Brain pericyte (primary cell): Measurements from ENCODE around the gene SEMA6B.

Experiments used
- DNase-seq: peaks from one replicate; pipeline ENCODE4 v3.0.0-alpha.2; 2012; ENCODE audit warnings: low read depth, low spot score

Gene SEMA6B

GRCh38 chr19:4587527-4587926, 28.0 kb upstream of the SEMA6B start:
- DNase-seq = no peak

- no peak for DNase-seq
Measured at GRCh38 chr19:4586691-4587090, 27.2 kb upstream of the SEMA6B start.

GRCh38 chr19:4586245-4586644, 26.8 kb upstream of the SEMA6B start:
- no peak for DNase-seq

- no peak for DNase-seq
Measured at GRCh38 chr19:4585556-4585955, 26.1 kb upstream of the SEMA6B start.

- no peak for DNase-seq
Measured at GRCh38 chr19:4584670-4585460, 25.4 kb upstream of the SEMA6B start.

- DNase-seq = no peak
Measured at GRCh38 chr19:4583961-4584669, 24.6 kb upstream of the SEMA6B start.

- DNase-seq = no peak
Measured at GRCh38 chr19:4582980-4583842, 23.7 kb upstream of the SEMA6B start.

- no peak for DNase-seq
Measured at GRCh38 chr19:4581666-4582553, 22.4 kb upstream of the SEMA6B start.

- DNase-seq = no peak
Measured at GRCh38 chr19:4580961-4581665, 21.6 kb upstream of the SEMA6B start.

GRCh38 chr19:4580021-4580901, 20.8 kb upstream of the SEMA6B start:
- no peak for DNase-seq

- no peak for DNase-seq
Measured at GRCh38 chr19:4579389-4579788, 19.9 kb upstream of the SEMA6B start.

- DNase-seq = no peak
Measured at GRCh38 chr19:4578552-4579248, 19.2 kb upstream of the SEMA6B start.

- no peak for DNase-seq
Measured at GRCh38 chr19:4577020-4577782, 17.7 kb upstream of the SEMA6B start.

- no peak for DNase-seq
Measured at GRCh38 chr19:4576016-4576933, 16.8 kb upstream of the SEMA6B start.

GRCh38 chr19:4575267-4576015, 16.0 kb upstream of the SEMA6B start:
- peak; percentile 85 for DNase-seq

- no peak for DNase-seq
Measured at GRCh38 chr19:4573682-4574081, 14.2 kb upstream of the SEMA6B start.
